Measurements from ENCODE around the gene SUN3. TPM values are rescaled to one million over a fixed set of nuclear protein-coding genes. Genes with fewer than 3 reads are reported as not detected.

The SUN3 gene
- total RNA-seq, 1 donor from 2014 or later = not detected

- intact Hi-C loops (cut with DNase I) = no loop called here
- no peak for ATAC-seq
- no peak for DNase-seq (ENCODE audit: missing footprints)
Measured at GRCh38 chr7:47938574-47939165, 90.2 kb downstream of the SUN3 start.

- ATAC-seq = no peak
- no peak for DNase-seq (ENCODE audit: missing footprints)
- intact Hi-C loops (cut with DNase I) = no loop called here
Measured at GRCh38 chr7:47937711-47938573, 91.0 kb downstream of the SUN3 start.

Other genes starting within 250 kb of the SUN3 start
- gene PKD1L1, start 80.6 kb downstream of the SUN3 start, total RNA-seq = 1.3 TPM
- gene HUS1, start 49.5 kb downstream of the SUN3 start, total RNA-seq = 29.6 TPM
- gene C7orf57, start 6.4 kb upstream of the SUN3 start, total RNA-seq = not detected
- gene UPP1, start 60.2 kb upstream of the SUN3 start, total RNA-seq = 20.9 TPM
- gene ABCA13, start 142.4 kb upstream of the SUN3 start, total RNA-seq = not detected